GM21825 (cell line): ENCODE measurements around the gene KDM6A.

Experiments used
- ATAC-seq: cut with Tn5 transposase; IDR thresholded peaks from one replicate; pipeline ENCODE4 v1.9.1; 2021; ENCODE audit warnings: mild to moderate bottlenecking, moderate library complexity; ENCODE audit not compliant: unreplicated experiment

Gene KDM6A

GRCh38 chrX:45157647-45158046, 284.7 kb downstream of the KDM6A start:
- ATAC-seq, result no peak
